BJ (cell line): ENCODE data around the gene MMP25. TPM values are rescaled to one million over a fixed set of nuclear protein-coding genes. Genes with fewer than 3 reads are reported as not detected.

Source experiments
- CTCF ChIA-PET: fragments of 350-600 bp; formaldehyde crosslinking; extraction: SDS; loops from one replicate; lab custom pipeline; 2021; ENCODE audit warnings: antibody characterized with exemption, inconsistent platforms; lab: Yijun Ruan, JAX
- POLR2A ChIA-PET: fragments of 300-600 bp; sonication (Branson Sonifier 250); formaldehyde crosslinking; extraction: SDS; loops from one replicate; lab custom pipeline; 2021; ENCODE audit warnings: antibody characterized with exemption; lab: Charles Lee
- DNase-seq: peaks from one replicate; pipeline ENCODE4 v3.0.0-alpha.2; 2011; ENCODE audit warnings: low read depth
- H3K27me3 ChIP-seq: 2 replicates; pipeline ENCODE4 v1.6.0; 2011; ENCODE audit warnings: low read length; ENCODE audit not compliant: control insufficient read depth, insufficient read depth
- H3K36me3 ChIP-seq: 2 replicates; pipeline ENCODE4 v1.5.1; 2011; ENCODE audit warnings: low read length; ENCODE audit not compliant: control insufficient read depth, insufficient read depth
- H3K4me3 ChIP-seq: 2 replicates; pipeline ENCODE4 v1.5.1; 2011; ENCODE audit warnings: low read depth, mild to moderate bottlenecking, control low read depth, low read length
- CTCF ChIP-seq: IDR thresholded peaks from 2 replicates; pipeline ENCODE4 v1.5.1; 2011; ENCODE audit warnings: low read depth, mild to moderate bottlenecking, control low read depth, inconsistent platforms, low read length, moderate library complexity; ENCODE audit not compliant: insufficient read depth
- polyA plus RNA-seq: library from polyadenylated mRNA; depleted of rRNA; stranded (reverse); fragments of >200 nt; gene quantifications from 2 replicates; pipeline ENCODE4 v1.2.3, GENCODE V29; 2011

The MMP25 gene
- polyA plus RNA-seq, 1 experiment, result 0.02 TPM

GRCh38 chr16:3020247-3020603 lies 26.1 kb upstream of the MMP25 start, which contains the start of gene TNFRSF12A:
Gene TNFRSF12A (plus strand): TSS chr16:3020368. CDS start chr16:3020398, 30 bp downstream.
- H3K27me3 ChIP-seq, result no peaks in the 10 kb centered on the region
- CTCF ChIA-PET, result interaction anchor here (1.2 to 6.3 kb wide), 5 partner anchors 10 to 109 kb away, joined by 3 to 78 read pairs (median 12); no protein-coding TSS in a partner anchor
- H3K4me3 ChIP-seq, result peak within 1 kb of the TSS; percentile 97
- H3K36me3 ChIP-seq, result peaks cover 11% of the 10 kb centered on the region
- POLR2A ChIA-PET, result interaction anchor here (0.6 to 1.1 kb wide), 4 partner anchors 11 to 48 kb away, joined by 3 read pairs; no protein-coding TSS in a partner anchor
- TF ChIP-seq CTCF, result 0 out of 2 replicates have a peak, but pooled peaks have one; percentile 7
- DNase-seq, result no peak

GRCh38 chr16:3020604-3021448 lies 25.5 kb upstream of the MMP25 start:
- Histone ChIP-seq H3K36me3 (peaks cover 14% of the 10 kb centered on the region), H3K4me3 (peak overlapping the region; percentile 97), H3K27me3 (no peaks in the 10 kb centered on the region)
- peak; percentile 27 for DNase-seq
- ChIA-PET CTCF (interaction anchor here (1.2 to 6.3 kb wide), 7 partner anchors 10 to 153 kb away, joined by 3 to 78 read pairs (median 5); no protein-coding TSS in a partner anchor), POLR2A (interaction anchor here (0.6 to 1.1 kb wide), 4 partner anchors 11 to 114 kb away, joined by 3 to 4 read pairs (median 3); partner anchors contain the start of gene ZNF213)
- no peak; the same call in 1 of the 2 replicates for TF ChIP-seq CTCF

GRCh38 chr16:3021449-3022207 lies 24.7 kb upstream of the MMP25 start:
- Histone ChIP-seq H3K4me3 (peak overlapping the region; percentile 97), H3K27me3 (no peaks in the 10 kb centered on the region), H3K36me3 (peaks cover 20% of the 10 kb centered on the region)
- peak; percentile 68 for DNase-seq
- ChIA-PET POLR2A (interaction anchor here (0.6 to 1.1 kb wide), 3 partner anchors 14 to 702 kb away, joined by 3 to 15 read pairs (median 4); partner anchors contain the start of gene ZNF213), CTCF (interaction anchor here (1.6 to 6.3 kb wide), 6 partner anchors 10 to 153 kb away, joined by 5 to 78 read pairs (median 14); no protein-coding TSS in a partner anchor)
- TF ChIP-seq CTCF, result peak; percentile 55

- CTCF ChIA-PET, result interaction anchor here (1.2 to 6.3 kb wide), 6 partner anchors 9 to 154 kb away, joined by 4 to 78 read pairs (median 10); no protein-coding TSS in a partner anchor
- no peaks in the 10 kb centered on the region for H3K27me3 ChIP-seq
- peaks cover 26% of the 10 kb centered on the region for H3K36me3 ChIP-seq
- no peak for TF ChIP-seq CTCF
- POLR2A ChIA-PET, result interaction anchor here (0.6 to 1.0 kb wide), 2 partner anchors 113 to 702 kb away, joined by 4 to 15 read pairs; partner anchors contain the start of gene ZNF213
- peak overlapping the region; percentile 97 for H3K4me3 ChIP-seq
- DNase-seq, result peak; percentile 75
Measured at GRCh38 chr16:3022208-3022683, 24.1 kb upstream of the MMP25 start.
